GM18498 (cell line): ENCODE results near the gene UBE2J2.

Experiments
- ATAC-seq: cut with Tn5 transposase; IDR thresholded peaks from one replicate; pipeline ENCODE4 v1.9.1; 2021; ENCODE audit warnings: mild to moderate bottlenecking, moderate library complexity; ENCODE audit not compliant: unreplicated experiment

Gene UBE2J2

GRCh38 chr1:1282998-1283397 lies 9.3 kb upstream of the UBE2J2 start:
- no peak for ATAC-seq

DNA sequence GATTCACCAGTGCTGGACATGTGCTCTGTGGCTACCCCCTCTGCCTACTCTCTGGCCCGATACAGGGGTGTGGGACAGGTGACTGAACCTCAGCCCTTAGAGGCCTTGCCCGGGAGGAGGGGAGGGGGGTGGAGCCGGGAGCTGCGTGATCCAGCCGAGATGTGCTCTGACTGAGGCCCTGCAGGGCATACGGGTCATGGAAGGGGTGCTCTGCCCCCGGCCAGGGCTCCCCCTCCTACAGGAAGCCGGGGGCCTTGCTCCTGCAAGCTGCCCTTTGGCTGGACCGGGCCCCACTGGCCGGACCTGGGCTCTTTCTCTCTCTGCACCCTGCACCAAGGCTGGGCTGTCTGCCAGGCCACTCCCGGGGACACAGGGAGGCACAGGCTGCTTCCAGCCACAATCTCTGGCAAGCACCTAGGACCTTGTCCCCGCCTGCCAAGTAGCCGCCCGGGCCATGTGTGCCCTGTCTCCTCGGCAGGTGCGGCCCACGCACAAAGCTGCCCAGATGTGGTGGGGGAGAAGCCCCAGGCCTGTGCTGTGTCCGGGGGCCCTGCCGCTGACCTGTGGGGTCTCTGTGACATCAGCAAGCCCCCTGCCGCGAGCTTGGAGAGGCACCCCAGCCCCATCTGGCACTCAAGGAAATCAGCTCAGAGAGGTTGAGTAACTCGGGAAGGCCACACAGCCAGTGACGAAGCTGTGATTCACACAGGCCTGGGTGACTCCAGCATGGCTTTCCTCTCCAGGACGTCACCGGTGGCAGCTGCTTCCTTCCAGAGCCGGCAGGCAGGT lies 8.1 kb upstream of the UBE2J2 start:
- no peak for ATAC-seq

DNA sequence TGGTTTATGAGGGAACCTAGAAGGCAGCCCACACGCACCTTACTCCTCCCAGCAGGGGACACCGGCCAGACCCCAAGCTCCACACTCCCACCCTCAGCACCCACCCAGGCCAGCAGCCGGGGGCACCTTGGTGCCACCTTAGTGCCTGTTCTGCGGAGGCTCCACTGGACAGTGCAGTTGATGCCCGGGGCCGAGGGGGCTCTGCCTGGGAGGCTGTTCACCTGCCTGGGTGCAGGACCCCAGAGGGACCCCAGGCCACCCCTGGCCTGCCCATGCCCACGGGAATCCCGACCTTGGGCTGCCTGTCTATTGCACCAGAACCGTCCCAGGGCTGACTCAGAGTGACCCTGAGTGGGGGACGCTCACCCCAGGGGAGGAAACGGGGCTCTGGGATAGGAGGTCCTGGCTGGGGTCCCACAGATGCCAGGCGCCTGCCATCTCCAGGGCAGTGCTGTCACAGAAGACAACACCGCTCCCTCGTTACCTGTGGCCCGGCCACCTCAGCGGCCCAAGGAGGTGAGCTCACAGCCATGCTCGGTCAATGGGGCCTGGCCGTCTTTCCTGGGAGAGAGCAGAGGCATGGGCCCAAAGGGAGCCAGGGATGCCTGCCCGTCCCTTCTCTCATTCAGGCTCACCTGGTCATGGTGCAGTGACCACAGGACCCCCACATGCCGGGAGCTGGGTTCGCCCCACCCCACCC lies 7.3 kb upstream of the UBE2J2 start:
- no peak for ATAC-seq

GRCh38 chr1:1279028-1279427 lies 5.4 kb upstream of the UBE2J2 start:
- ATAC-seq = no peak

GRCh38 chr1:1278620-1279019 lies 5.0 kb upstream of the UBE2J2 start:
- no peak for ATAC-seq

GRCh38 chr1:1275836-1276235 lies 2.2 kb upstream of the UBE2J2 start:
- no peak for ATAC-seq

DNA sequence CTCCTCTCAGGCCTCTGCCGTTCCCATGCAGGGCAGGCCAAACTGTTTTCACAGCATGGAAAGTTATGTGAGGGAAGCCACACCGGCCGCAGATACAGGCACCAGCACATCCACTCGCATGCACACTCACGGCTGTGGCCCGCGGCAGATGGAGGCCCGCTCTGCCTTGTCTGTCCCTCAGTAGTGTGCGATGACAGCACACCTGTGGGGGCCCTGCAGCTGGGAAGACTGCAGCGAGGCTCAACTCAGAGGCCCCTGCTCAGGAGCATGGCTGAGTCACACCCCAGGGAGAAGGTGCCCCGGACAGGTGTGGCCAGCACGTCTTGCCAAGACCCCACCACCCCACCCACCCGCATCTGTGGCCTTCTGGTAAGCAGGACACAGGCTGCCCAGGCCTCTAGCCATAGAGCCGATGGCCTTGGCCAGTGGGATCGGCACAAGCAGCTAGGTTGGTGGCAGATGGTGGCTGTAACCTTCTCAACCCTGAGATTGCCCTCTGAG lies 1.3 kb upstream of the UBE2J2 start:
- no peak for ATAC-seq

DNA sequence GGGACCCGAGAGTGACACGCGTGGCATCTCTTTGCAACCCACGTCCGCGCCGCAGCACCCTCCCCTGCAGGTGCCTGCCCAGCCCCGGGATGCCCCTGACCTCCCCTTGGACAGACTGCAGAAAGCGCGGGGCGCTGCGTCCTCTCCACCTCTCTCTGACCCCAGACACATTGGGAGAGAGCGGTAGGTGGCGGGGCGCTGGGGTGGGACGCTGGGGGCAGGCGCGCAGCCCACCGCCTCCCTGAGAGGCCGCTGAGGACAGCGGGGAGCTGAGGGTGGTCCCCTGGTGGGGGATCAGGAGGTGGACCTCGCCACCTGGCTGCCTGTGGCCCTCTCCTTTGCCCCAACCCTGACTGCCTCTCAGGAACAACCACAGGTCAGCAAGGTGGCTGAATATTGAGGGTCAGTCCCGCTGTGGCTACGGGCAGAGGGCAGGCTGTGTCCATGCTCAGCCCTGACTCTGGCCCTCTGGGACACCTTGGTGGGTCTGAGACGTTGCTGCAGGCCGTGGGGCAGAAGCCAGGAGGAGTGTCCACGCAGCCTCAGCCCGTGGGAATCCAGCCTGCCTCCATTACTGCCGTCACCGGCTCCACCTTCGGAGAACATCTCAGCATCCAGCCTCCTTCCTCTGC lies 761 bp upstream of the UBE2J2 start:
- ATAC-seq = peak; percentile 26

DNA sequence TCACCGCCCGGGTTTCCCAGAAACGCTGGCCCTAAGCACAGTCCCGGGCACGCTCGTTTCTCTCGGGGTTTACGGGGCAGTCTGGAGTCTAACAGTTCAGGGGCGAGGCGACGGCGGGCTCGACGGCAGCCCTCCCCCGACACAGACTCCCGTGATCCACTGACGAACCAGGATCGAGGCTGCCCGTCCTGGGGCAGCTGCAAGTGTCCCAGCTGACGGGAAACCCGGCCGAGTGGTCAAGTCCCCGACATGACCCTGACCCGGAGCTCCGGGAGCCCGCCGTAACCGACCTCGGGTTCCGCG lies 494 bp downstream of the UBE2J2 start:
- ATAC-seq = peak; percentile 18

- ATAC-seq = peak; percentile 3
These were observed 1.1 kb downstream of the UBE2J2 start for GRCh38 chr1:1272341-1273208.

GRCh38 chr1:1270813-1271212 lies 2.8 kb downstream of the UBE2J2 start:
- ATAC-seq = no peak

DNA sequence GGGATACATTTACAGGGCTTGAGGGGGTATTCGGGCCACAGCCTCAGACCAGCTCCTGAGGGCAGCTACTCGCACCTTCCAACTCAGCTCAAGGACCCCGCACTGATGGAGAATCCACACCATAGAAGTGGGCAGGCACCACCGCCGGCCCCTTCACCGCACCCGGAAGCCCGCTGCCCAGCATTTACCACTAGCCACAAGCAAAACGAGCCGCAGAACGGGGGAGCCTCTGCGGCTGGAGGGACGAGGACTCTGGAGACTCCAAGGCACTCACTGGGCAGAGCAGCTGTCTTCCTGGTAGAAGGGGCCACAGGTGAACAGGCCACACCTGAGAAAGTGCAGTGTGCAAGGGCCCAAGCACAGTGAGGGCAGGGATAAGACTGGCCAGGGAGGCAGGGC lies 5.4 kb downstream of the UBE2J2 start:
- ATAC-seq = no peak

DNA sequence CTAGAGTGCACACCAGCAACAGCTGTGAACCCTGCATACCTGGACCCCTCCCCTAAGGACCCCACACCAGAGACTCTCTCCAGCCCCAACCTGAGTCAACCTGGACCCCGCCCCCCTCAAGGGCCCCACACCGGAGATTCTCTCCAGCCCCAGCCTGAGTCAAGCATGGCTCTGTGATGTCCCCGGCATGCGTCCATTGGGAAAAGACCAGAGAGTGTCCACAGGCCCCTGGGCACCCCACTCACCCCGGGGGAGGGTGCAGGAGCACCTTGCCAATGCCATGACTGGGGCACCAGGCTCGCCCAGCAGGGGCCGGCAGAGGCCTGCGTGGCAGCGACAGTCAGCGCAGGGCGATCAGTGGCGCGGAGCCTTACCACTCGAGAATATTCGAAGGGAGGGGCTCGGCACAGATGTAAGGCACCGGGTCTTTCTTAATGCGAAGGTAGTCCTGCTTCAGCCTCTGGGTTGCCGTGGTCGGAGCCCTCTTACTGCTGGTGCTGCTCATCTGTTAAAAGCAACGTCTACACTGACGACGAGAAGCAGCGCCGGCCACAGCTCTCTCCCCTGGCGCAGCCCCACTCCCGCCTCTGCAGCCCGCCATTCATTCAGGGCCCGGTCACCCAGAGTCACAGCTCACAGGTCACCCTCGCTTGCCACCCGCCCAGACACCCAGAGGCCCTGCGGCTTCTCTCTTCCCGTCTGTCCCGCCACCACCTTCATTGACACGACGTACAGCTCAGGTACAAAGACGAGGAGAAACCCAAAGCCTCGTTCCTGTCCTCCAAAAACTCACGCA lies 6.0 kb downstream of the UBE2J2 start:
- no peak for ATAC-seq

- no peak for ATAC-seq
These were observed 8.8 kb downstream of the UBE2J2 start for GRCh38 chr1:1264868-1265272.

DNA sequence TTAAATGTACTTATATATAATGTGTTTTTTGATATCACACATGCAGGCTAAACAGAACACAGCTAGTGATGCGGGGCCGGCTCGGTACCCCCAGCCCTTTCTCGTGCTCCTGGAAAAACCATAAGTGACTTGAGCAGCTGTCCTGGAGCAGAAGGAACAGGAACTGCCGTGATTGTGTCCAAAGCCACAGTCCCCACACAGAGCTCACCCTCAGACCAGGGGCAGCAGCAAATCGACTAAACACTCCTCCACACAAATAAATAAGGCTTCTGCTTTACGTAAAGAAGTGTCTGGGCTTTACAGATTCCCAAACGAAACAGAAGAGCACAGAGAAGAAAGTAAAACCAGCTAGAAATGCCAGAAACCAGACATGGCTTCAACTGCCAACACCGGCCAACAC lies 9.6 kb downstream of the UBE2J2 start:
- no peak for ATAC-seq

DNA sequence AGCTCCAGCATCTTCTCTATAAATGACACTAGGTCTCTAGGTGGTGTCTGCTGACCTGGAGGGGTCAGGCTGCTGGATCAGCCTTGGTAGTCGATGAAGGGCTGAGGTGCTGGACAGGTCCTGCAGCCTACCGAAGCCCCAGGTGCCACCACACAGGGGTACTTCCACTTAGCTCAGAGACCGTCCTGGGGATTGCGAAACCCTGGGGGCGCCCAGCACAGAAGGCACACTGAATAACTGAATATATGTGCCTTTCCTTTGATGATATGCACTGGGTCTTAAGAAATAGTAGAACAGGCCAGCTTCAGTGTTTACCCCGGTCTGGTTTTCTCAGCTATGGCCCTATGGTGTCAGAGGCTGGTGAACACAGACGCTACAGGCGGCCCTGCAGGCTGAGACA lies 10.9 kb downstream of the UBE2J2 start:
- ATAC-seq = no peak

GRCh38 chr1:1262071-1262470 lies 11.6 kb downstream of the UBE2J2 start:
- no peak for ATAC-seq

- no peak for ATAC-seq
These were observed 12.7 kb downstream of the UBE2J2 start for GRCh38 chr1:1260843-1261560.

DNA sequence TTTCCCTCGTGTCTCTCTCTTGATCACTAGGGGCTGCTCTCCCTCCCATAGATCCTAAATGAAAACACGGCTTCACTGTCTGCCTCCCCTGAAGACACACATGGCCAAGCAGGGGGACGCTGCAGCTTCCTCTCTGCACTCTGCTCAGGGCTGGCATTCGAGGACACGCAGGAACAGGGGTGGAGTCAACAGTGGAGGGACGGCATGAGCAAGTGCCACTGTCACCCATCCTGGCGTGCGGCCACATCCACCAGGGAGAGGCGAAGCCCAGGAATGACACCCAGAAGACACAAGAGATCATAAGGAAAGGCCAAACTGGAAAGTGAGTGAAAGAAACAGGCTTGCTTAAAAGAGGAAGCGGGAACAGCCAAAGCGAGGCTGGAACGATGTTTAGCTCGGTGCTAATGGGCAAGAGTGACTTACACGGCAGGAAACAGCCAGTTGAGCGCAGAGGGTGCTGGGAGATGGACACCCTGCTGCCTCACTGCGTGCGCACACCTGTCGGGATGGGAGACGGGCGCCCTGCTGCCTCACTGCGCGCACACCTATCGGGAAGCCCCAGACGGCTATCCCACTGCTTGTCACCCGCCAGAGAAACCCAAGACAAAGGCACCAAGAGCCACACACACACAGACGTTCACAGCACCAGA lies 13.6 kb downstream of the UBE2J2 start:
- no peak for ATAC-seq
